HCT116 (cell line): ENCODE results near the gene MTM1.

ENCODE experiments used
- CTCF ChIP-seq, 3 experiments: fragments of 200-600 bp in 1 of 3; sonication (generic) in 1 of 3; IDR thresholded peaks in 2 of 3; conservative IDR thresholded peaks in 1 of 3; 2 replicates each; pipeline ENCODE4 v1.5.1; 2012 to 2017; ENCODE audit warnings: low read depth in 2 of 3, low read length in 2 of 3, antibody characterized with exemption in 1 of 3, borderline replicate concordance in 1 of 3, control low read depth in 1 of 3, mild to moderate bottlenecking in 1 of 3, mixed read lengths in 1 of 3, mixed run types in 1 of 3, moderate library complexity in 1 of 3; ENCODE audit not compliant: insufficient read depth in 1 of 3
- EZH2phosphoT487 ChIP-seq: fragments of 200-600 bp; IDR thresholded peaks from 2 replicates; pipeline ENCODE4 v1.6.1; 2018; ENCODE audit warnings: antibody characterized with exemption, borderline replicate concordance
- JUND ChIP-seq: IDR thresholded peaks from 2 replicates; pipeline ENCODE4 v1.6.1; 2012
- MAX ChIP-seq: IDR thresholded peaks from 2 replicates; pipeline ENCODE4 v1.6.1; 2012
- POLR2A ChIP-seq: IDR thresholded peaks from 2 replicates; pipeline ENCODE4 v1.7.0; 2011; ENCODE audit warnings: borderline replicate concordance; ENCODE audit not compliant: insufficient read depth, insufficient read length; ENCODE audit errors: extremely low read depth
- POLR2AphosphoS5 ChIP-seq: IDR thresholded peaks from 2 replicates; pipeline ENCODE4 v1.6.1; 2011; ENCODE audit warnings: mild to moderate bottlenecking, low read depth, low read length, moderate library complexity
- SP1 ChIP-seq: IDR thresholded peaks from 2 replicates; pipeline ENCODE4 v1.6.1; 2012; ENCODE audit warnings: low read depth
- ZFX ChIP-seq: fragments of 450-650 bp; IDR thresholded peaks from 2 replicates; pipeline ENCODE4 v1.6.1; 2017

- no peak for TF ChIP-seq SP1
- no peak for TF ChIP-seq CTCF (IDR thresholded peaks at IDR 0.05 in 2 of 3, conservative IDR thresholded peaks at IDR 0.05 in 1 of 3; ENCODE audit: borderline replicate concordance in 1 of 3, insufficient read depth in 1 of 3, low read depth in 2 of 3, low read length in 2 of 3)
- no peak for TF ChIP-seq MAX
- TF ChIP-seq EZH2phosphoT487, result no peak
- no peak for TF ChIP-seq POLR2AphosphoS5
- TF ChIP-seq POLR2A, result no peak
- TF ChIP-seq ZFX, result no peak
- TF ChIP-seq JUND, result no peak
These were observed 134.7 kb downstream of the MTM1 start for GRCh38 chrX:150702966-150703694.
